ENCODE measurements around the gene SMARCD3. TPM values are rescaled to one million over a fixed set of nuclear protein-coding genes. Genes with fewer than 3 reads are reported as not detected.

SMARCD3 gene
- total and polyA plus RNA-seq, 7 donors = 4.2 to 63.1 (median 38.8) TPM

- DNase-seq = no peak
Measured at GRCh38 chr7:151198945-151199848, 49.3 kb downstream of the SMARCD3 start.

GRCh38 chr7:151197932-151198331 is 50.6 kb downstream of the SMARCD3 start:
- intact Hi-C loops (cut with DNase I) = no loop called here
- peaks cover 0 to 11% (median 9%) of the 10 kb centered on the region in 4 donors for H3K4me1 ChIP-seq
- peaks cover 0 to 11% (median 7%) of the 10 kb centered on the region in 3 donors for H3K27me3 ChIP-seq
- TF ChIP-seq POLR2A (IDR thresholded peaks at IDR 0.05) = no peak
- H3K9me3 ChIP-seq = no peaks in the 10 kb centered on the region
- no peak overlapping the region for H3K27ac ChIP-seq
- DNase-seq = no peak
- no peaks in the 10 kb centered on the region for H3K36me3 ChIP-seq
- H3K4me3 ChIP-seq = no peak overlapping the region

More at GRCh38 chr7:151198945-151199848, 49.3 kb downstream of the SMARCD3 start:
- Histone ChIP-seq H3K27me3 (peaks cover 0 to 23% (median 7%) of the 10 kb centered on the region in 3 donors), H3K27ac (no peak overlapping the region), H3K4me3 (no peak overlapping the region), H3K36me3 (no peaks in the 10 kb centered on the region), H3K4me1 (peaks cover 0 to 11% (median 9%) of the 10 kb centered on the region in 4 donors), H3K9me3 (no peaks in the 10 kb centered on the region)
- 65 to 66% methylated on average over 30 of the region's 30 CpGs for WGBS, 2 donors
- intact Hi-C loops (cut with DNase I) = no loop called here
- TF ChIP-seq CTCF (IDR thresholded peaks at IDR 0.05) (no peak), POLR2AphosphoS5 (IDR thresholded peaks at IDR 0.05) (no peak), POLR2A (IDR thresholded peaks at IDR 0.05) (no peak), EP300 (IDR thresholded peaks at IDR 0.05) (no peak)

- Histone ChIP-seq H3K27me3 (peaks cover 0 to 10% (median 7%) of the 10 kb centered on the region in 3 donors), H3K9me3 (no peaks in the 10 kb centered on the region)
- WGBS, 2 donors = 42 to 54% methylated on average over 19 of the region's 19 CpGs
Measured at GRCh38 chr7:151195616-151196450, 52.7 kb downstream of the SMARCD3 start.

GRCh38 chr7:151194188-151194587 is 54.3 kb downstream of the SMARCD3 start:
- Histone ChIP-seq H3K9me3 (no peaks in the 10 kb centered on the region), H3K27ac (no peak overlapping the region), H3K4me3 (no peak overlapping the region), H3K27me3 (peaks cover 0 to 10% (median 7%) of the 10 kb centered on the region in 3 donors), H3K36me3 (no peaks in the 10 kb centered on the region), H3K4me1 (peaks cover 0 to 4% (median 2%) of the 10 kb centered on the region in 4 donors)
- no peak for DNase-seq
- intact Hi-C loops (cut with DNase I) = no loop called here
- TF ChIP-seq POLR2AphosphoS5 (IDR thresholded peaks at IDR 0.05) = no peak
- no peak for TF ChIP-seq EP300 (IDR thresholded peaks at IDR 0.05)
- TF ChIP-seq POLR2A (IDR thresholded peaks at IDR 0.05) = no peak
- no peak for TF ChIP-seq CTCF (IDR thresholded peaks at IDR 0.05)
- 60 to 70% methylated on average over 7 of the region's 7 CpGs for WGBS, 2 donors

More at GRCh38 chr7:151195616-151196450, 52.7 kb downstream of the SMARCD3 start:
- DNase-seq = no peak
- Histone ChIP-seq H3K36me3 (no peaks in the 10 kb centered on the region), H3K4me3 (no peak overlapping the region), H3K4me1 (peaks cover 0 to 11% (median 9%) of the 10 kb centered on the region in 4 donors), H3K27ac (no peak overlapping the region)
- TF ChIP-seq EP300 (IDR thresholded peaks at IDR 0.05) (no peak), POLR2AphosphoS5 (IDR thresholded peaks at IDR 0.05) (no peak), POLR2A (IDR thresholded peaks at IDR 0.05) (no peak), CTCF (IDR thresholded peaks at IDR 0.05) (no peak)
- intact Hi-C loops (cut with DNase I) = no loop called here
